OCI-LY3 (cell line): ENCODE data around the gene ABCC6.
A peak's percentile ranks its signal among the peaks of the same experiment; 100 is the strongest.

Experiments
- H2AFZ ChIP-seq: fragments of 200-600, 300-600 bp; shearing (Covaris generic); 2 replicates; pipeline ENCODE4 v1.6.0; 2014; ENCODE audit warnings: antibody characterized with exemption, low read depth, low read length
- H3K27ac ChIP-seq: fragments of 200-600, 300-600 bp; sonication (generic); 2 replicates; pipeline ENCODE4 v1.5.1; 2014; ENCODE audit warnings: mild to moderate bottlenecking, low read length, moderate library complexity, mixed read lengths
- H3K27me3 ChIP-seq: fragments of 200-600, 300-600 bp; sonication (generic); 2 replicates; pipeline ENCODE4 v1.6.1; 2014; ENCODE audit warnings: low read depth, low read length, mixed read lengths
- H3K36me3 ChIP-seq: fragments of 200-600, 300-600 bp; sonication (generic); replicated peaks from 2 replicates; pipeline ENCODE3; 2014; ENCODE audit warnings: low read depth, low read length, mixed read lengths
- H3K4me1 ChIP-seq: fragments of 300-600, 200-600 bp; sonication (generic); 2 replicates; pipeline ENCODE4 v1.6.1; 2014; ENCODE audit warnings: low read length, mixed read lengths
- H3K4me2 ChIP-seq: fragments of 200-600, 300-600 bp; sonication (generic); 2 replicates; pipeline ENCODE4 v1.6.1; 2014; ENCODE audit warnings: low read length, mixed read lengths
- H3K4me3 ChIP-seq: fragments of 300-600, 200-600 bp; sonication (generic); 2 replicates; pipeline ENCODE4 v1.5.1; 2014; ENCODE audit warnings: antibody characterized with exemption, mild to moderate bottlenecking, low read length, moderate library complexity
- H3K79me2 ChIP-seq: fragments of 300-600, 200-600 bp; shearing (Covaris generic); 2 replicates; pipeline ENCODE4 v1.6.1; 2014; ENCODE audit warnings: mild to moderate bottlenecking, low read length, mixed read lengths
- H3K9ac ChIP-seq: fragments of 300-600, 200-600 bp; shearing (Covaris generic); 2 replicates; pipeline ENCODE4 v1.6.0; 2014; ENCODE audit warnings: mild to moderate bottlenecking, low read length, moderate library complexity
- H3K9me3 ChIP-seq: fragments of 200-600, 300-600 bp; shearing (Covaris generic); 2 replicates; pipeline ENCODE4 v1.6.1; 2014; ENCODE audit warnings: low read length, mixed read lengths; ENCODE audit not compliant: insufficient read depth
- H4K20me1 ChIP-seq: fragments of 200-600, 300-600 bp; sonication (generic); 2 replicates; pipeline ENCODE4 v1.6.1; 2016; ENCODE audit warnings: low read length, mixed read lengths; ENCODE audit not compliant: insufficient read depth
- CTCF ChIP-seq: fragments of 200-600, 300-600 bp; sonication (generic); IDR thresholded peaks from 2 replicates; pipeline ENCODE4 v1.5.1; 2014; ENCODE audit warnings: antibody characterized with exemption, low read length, low read depth
- EZH2phosphoT487 ChIP-seq: fragments of 200-600 bp; shearing (Covaris generic); IDR thresholded peaks from 2 replicates; pipeline ENCODE4 v1.6.1; 2018; ENCODE audit warnings: antibody characterized with exemption, mixed run types, low read depth

The ABCC6 gene

DNA sequence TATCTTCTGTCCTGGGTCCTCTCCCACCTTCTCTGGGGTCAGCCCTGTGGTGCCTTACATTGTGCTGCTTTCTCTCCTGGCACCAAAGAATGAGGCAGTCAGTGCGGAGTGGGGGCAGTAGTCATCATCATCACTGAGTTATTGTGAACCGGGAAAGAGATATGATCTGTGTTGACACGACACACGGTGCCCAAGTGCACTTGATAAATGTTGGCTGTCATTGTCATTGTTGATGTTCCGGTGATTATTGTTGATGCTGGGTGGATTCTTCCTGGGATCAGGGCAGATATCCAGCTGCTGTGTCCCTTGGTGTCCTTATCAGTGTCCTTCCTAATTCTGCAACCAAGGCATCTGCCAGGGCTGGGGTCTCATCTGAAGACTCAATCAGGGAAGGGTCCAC is 121.7 kb downstream of the ABCC6 start:
- Histone ChIP-seq H3K27me3 (no peaks in the 10 kb centered on the region), H3K36me3 (peaks cover 57% of the 10 kb centered on the region), H3K27ac (no peak overlapping the region), H3K9ac (no peak overlapping the region), H3K79me2 (peaks cover 6% of the 10 kb centered on the region; the same call in 1 of the 2 replicates), H3K4me1 (peaks cover 28% of the 10 kb centered on the region), H4K20me1 (peaks cover 3% of the 10 kb centered on the region; the same call in 1 of the 2 replicates), H3K4me2 (no peak overlapping the region), H3K4me3 (no peak overlapping the region), H3K9me3 (no peaks in the 10 kb centered on the region), H2AFZ (no peak overlapping the region)
- TF ChIP-seq EZH2phosphoT487 = no peak
- TF ChIP-seq CTCF = no peak

DNA sequence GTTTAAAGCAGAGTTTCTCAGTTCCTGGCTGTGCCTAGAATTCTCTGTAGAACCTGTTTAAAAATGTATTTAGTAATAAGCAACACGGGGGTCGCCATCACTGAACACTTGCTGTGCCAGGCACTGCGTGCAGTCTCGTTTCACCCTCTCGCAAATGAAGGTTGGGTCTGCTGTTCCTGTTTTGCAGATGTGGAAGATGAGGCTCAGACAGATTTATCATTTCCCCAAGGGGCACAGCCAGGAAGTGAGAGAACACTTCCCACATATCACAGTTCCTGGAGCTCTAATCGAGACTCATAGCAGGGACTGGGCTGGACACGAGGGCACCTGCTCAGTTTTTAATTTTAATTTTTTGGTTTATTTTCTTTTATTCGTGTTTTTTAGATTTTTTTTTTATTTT is 122.7 kb downstream of the ABCC6 start:
- peaks cover 55% of the 10 kb centered on the region for H3K36me3 ChIP-seq
- H4K20me1 ChIP-seq = peaks cover 3% of the 10 kb centered on the region; the same call in 1 of the 2 replicates
- H3K4me1 ChIP-seq = peaks cover 22% of the 10 kb centered on the region
- H3K9me3 ChIP-seq = no peaks in the 10 kb centered on the region
- H3K79me2 ChIP-seq = peaks cover 6% of the 10 kb centered on the region; the same call in 1 of the 2 replicates
- peak overlapping the region; percentile 49 for H3K4me2 ChIP-seq
- no peak overlapping the region for H3K9ac ChIP-seq
- H3K4me3 ChIP-seq = no peak overlapping the region
- no peaks in the 10 kb centered on the region for H3K27me3 ChIP-seq
- peak overlapping the region; percentile 42 for H3K27ac ChIP-seq
- TF ChIP-seq CTCF = no peak
- TF ChIP-seq EZH2phosphoT487 = no peak
- H2AFZ ChIP-seq = no peak overlapping the region

GRCh38 chr16:16099320-16099719 is 124.0 kb downstream of the ABCC6 start:
- H3K27me3 ChIP-seq = no peaks in the 10 kb centered on the region
- peaks cover 6% of the 10 kb centered on the region; the same call in 1 of the 2 replicates for H3K79me2 ChIP-seq
- H3K4me2 ChIP-seq = no peak overlapping the region
- no peak overlapping the region for H2AFZ ChIP-seq
- H3K36me3 ChIP-seq = peaks cover 55% of the 10 kb centered on the region
- no peak overlapping the region for H3K4me3 ChIP-seq
- H3K9me3 ChIP-seq = no peaks in the 10 kb centered on the region
- H3K9ac ChIP-seq = no peak overlapping the region
- H3K4me1 ChIP-seq = peaks cover 15% of the 10 kb centered on the region
- peaks cover 3% of the 10 kb centered on the region; the same call in 1 of the 2 replicates for H4K20me1 ChIP-seq
- TF ChIP-seq EZH2phosphoT487 = no peak
- no peak for TF ChIP-seq CTCF
- H3K27ac ChIP-seq = no peak overlapping the region
